SK-MEL-5 (cell line): Measurements from ENCODE around the gene FGFBP3. TPM values are rescaled to one million over a fixed set of nuclear protein-coding genes. Genes with fewer than 3 reads are reported as not detected.
"Not testable (repeated sequence)": the region's sequence is repeated elsewhere in the genome, so short reads cannot be mapped to it uniquely, and the experiment has no call there.

Experiments
- DNase-seq: peaks from one replicate; pipeline ENCODE4 v3.0.0-alpha.2; 2016; ENCODE audit warnings: low read depth, low spot score
- in situ Hi-C: cut with HindIII; loops from 2 replicates; pipeline ENCODE4 v1.10.0; 2016; ENCODE audit warnings: low sequenced_read_pairs, high pct_unique_total_duplicates, low pct_unique_long_range_greater_than_20kb
- total RNA-seq: library from RNA; depleted of rRNA; stranded (reverse); fragments of >200 nt; shearing (Covaris generic); gene quantifications from 2 replicates; pipeline ENCODE4 v1.2.3, GENCODE V29; 2014

FGFBP3 gene
- total RNA-seq, 1 experiment from 2014 or later, result 0.74 TPM

DNA sequence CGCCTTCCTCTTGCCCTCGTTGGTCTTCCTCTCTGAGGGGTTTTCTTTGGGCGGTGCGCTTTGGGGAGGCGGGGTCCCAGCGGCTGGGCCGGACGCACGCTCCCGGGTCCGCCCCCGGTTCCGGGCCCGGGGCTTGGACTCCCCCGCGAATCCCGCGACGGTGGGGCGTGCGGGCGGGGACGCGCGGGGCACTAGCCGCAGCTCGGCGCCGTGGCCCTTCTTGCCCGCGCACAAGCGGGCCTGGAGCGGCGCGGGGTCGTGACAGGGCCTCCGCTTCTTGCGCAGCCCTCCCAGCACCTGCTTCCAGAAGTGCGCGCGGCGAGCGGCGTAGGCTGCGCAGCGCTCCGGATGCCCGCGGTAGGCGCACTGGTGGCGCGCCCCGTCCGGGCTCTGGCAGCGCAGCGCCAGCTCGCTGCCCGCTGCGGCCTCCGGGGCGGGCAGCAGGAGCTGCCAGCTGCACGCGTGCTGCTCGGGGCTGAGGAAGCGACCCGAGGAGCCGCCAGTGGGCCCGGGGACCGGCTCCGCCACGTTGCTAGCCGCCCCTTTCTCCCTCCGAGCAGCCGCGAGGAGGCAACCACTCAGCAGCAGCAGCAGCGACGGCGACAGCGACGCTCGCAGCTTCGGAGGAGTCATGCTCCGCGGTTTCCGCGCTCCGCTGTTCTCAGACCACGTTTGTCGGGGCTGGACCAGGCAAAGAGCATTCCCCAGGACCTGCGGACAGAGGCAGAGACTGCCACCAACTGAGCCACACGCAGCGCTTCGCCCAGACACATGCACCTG is 759 bp downstream of the FGFBP3 start:
- in situ Hi-C loops, result no loop called here
- peak; percentile 61 for DNase-seq

DNA sequence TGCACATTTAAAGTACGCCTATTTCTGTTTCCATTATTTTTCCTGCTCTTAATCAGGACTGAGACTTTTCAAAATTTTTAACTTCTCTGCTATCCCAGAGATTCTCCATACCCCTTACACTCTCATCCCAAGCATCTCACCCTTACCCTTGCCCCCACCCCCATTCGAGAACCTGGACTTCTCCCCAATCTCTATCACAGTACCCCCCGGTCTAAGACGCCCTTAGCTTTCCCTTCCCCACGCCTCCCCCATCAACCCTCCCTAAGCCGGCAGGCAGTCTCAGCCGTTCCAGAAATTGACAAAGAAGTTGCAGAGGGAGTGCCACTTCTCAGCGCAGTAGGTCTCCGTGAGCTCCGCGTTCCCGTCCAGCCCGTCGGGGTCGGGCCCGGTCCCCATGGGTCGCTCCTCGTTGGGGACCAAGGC is 1.4 kb downstream of the FGFBP3 start:
- in situ Hi-C loops, result no loop called here
- DNase-seq, result no peak

DNA sequence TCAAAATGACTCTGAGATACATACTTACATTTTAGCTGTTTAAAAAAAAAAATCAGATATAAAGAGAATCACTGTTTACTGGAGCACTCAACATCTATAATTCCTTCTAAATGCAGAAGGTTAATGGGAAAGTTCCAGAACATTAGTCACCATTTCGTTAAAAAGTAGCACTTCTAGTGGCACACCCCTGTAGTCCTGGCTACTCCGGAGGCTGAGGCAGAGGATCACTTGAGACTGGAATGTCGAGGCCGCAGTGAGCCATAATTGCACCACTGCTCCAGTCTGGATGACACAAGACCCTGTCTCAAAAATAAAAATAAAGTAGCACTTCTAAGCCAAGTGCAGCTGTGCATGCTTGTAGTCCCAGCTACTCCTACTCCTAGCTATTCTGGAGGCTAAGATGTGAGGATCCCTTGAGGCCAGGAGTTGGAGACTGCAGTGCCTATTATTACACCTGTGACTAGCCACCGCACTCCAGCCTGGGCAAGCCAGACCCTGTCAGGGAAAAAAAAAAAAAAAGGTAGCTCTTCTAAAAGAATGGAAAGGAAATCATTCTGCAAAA is 2.2 kb downstream of the FGFBP3 start:
- in situ Hi-C loops, result no loop called here
- DNase-seq, result no peak

DNA sequence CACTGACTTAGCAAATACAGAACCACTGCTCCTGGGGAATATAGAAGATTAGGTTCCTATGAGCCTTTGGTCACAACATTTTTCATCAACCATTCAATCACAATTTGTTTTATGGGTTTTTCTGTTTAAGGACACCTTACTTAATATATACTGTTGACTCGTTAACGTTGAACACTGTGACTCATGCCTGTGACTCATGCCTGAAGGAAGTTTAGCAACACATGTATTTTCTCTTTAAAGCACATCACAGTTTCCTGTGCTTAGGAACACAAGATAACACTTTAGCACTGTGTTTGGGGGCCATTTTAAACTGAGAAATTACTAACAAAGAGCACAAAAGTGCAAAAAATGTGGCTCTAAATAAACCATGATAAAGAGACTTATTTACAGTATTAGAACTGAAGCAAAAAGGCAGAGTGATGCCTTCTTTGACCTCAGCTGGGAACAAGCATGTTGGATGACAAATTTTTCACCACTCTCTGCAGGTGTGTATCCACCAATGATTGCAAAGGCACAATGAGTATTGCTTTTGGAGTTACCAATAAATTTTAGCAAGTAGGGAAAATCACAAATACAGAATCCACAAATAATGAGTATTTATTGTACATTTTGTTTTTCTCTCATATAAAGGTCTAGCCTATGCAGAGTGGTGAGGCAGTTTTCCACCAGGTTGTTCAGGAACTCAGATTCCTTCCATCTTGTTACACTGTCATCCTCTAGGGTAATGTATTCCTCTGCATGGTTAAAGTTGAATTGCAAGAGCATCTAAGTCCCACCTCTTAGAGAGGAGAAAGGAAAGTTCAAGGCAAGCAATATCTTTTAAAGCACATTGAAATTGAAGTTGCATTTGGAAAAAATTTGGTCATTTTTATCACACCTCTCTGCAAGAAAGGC is 7.3 kb downstream of the FGFBP3 start:
- peak; percentile 52 for DNase-seq
- in situ Hi-C loops, result no loop called here

DNA sequence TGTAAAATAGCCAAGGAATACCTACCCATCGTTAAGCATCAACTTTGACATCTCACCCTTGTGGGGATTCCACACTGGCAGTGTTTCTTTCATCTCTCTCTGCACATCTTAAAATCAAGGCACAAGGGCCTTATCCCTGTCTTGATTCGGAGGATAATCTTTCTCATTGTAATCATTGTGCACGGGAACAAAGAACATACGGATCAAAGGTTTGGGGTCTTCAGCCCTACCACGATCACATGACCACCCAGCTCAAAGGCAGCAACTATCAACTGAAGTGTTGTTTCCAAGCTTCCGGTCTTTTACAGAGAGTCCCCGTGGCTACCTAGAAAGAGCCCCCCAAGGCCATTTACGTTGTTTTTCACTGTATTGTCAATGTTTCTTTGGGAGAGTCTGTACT is 11.9 kb downstream of the FGFBP3 start:
- in situ Hi-C loops, result no loop called here
- no peak for DNase-seq

DNA sequence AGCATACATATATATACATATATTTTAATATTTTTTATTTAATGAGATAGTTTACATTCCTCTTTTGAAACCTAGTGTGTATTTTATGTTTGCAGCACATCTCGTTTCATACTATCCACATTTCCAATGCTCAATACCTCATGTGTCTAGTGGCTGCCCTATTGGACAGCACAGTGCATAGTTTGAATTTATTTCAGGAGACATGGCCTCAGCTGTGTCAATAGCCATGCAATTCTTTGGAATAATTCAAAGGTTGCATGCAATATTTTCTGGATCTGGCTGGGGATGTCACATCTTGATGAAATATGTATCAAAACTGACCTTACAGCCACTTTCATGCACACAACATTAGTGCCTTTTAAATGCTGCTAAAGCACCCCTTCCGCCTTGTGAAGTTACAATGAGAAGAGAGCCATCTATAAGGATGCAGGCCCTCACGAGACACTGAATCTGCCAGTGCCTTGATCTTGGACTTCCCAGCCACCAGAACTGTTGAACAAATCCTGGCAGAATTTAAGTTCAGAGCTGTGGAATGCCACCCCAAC is 13.0 kb downstream of the FGFBP3 start:
- in situ Hi-C loops, result no loop called here
- DNase-seq, result no peak

DNA sequence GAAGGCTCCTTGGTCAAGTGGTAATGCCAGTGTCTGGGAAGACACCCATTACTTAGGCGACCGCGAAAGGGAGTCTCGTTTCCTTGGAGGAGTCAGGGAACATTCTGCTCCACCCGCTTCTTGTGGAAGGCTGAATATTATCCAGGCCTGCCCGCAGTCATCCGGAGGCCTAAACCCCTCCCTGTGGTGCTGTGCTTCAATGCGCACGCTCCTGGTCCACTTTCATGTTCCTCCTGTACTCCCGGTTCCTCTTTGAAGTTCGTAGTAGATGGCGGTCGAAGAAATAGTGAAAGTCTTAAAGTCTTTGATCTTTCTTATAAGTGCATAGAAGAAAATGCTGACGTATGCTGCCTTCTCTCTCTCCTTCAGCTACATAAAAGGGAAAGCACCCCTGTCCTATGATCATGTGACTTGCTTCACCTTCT is 15.0 kb downstream of the FGFBP3 start:
- in situ Hi-C loops, DNase-seq: not testable (repeated sequence)

DNA sequence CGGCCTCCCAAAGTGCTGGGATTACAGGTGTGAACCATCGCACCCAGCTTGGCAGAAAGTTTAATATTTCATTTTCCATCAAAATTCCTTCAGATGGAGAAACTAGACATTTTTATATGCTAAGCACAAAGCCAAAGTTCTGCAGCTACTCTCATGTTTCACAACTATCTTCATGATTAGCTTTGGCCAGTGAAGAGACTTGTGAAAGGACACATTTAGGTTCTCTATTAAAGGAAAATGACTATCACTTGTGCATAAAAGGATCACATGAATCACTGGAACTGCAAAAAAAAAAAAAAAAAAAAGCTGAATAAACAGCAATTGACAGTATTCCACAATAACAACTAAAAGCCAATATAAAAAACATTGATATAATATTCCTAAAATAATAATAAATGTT is 16.2 kb downstream of the FGFBP3 start:
- no peak for DNase-seq
- in situ Hi-C loops, result no loop called here

DNA sequence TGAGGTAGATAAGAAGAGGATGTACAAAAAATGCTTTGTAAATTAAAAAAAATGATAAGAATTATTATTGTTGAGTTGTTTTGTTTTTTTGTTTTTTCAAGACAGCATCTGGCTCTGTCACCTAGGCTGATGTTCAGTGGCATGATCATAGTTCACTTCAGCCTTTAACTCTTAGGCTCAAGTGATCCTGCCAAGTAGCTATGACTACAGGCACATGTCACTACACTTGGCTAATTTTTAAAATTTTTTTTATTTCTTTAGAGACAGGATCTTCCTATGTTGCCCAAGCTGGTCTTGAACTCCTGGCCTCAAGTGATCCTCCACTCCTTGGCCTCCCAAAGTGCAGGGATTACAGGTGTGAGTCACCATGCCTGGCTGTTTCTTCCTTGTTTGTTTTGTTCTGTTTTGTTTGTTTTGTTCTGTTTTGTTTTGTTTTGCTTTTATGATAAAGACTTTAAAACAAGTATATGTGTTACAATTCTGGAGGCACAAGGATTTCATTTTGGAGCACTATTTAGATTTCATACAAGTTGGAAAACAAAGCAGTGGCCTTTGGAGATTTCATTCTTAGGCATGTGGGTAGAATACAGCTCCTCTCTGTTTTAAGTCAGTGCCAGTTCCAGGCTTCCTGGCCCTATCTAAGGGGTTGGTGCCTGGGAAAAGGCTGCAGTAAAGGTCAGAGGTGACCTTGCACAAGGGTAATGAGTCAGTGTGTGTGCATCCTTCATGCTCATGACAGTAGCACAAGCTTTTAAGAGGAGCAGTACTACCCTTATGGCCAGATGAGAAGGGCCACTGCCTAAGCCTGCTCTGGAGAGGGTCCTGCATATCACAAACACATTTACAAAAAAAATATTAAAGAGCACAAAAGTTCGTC is 17.9 kb downstream of the FGFBP3 start:
- peak; percentile 51 for DNase-seq
- in situ Hi-C loops, result no loop called here

DNA sequence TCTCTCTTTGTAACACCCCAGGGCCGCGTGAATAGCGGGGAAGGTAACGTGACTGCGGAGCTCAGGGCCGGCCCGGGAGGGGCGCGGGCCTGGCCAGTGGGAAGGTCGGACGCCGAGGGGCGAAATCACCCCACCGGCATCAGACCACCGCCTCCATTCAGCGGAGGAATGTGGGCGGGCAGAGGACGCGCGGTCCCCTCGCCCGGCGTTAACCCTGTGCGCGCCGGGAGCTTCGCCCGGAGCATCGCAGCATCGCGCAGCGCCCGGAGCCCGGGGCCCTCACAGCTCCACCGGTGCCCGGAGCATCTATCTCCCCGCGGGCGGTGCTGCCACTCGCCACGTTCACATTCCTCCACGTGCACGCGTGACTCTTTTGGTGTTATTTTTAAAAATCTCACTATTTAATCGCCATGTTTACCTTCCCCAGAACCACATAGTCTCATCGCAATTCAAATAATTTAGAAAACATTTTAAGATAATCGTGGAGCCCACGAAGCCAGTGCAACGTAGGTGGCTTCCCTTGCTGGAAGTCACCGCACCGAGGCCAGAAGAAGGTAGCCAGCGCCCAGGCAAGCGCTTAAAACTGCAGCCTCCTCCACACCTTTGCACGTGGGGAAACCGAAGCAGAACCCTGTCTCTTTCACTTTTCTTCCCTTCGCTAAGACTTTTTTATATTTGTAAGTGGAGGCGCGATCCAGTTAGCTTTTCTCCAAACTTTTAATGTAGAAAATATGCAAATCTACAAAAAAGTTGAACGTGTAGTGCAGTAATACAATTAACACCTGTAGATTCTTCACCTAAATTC is 21.8 kb downstream of the FGFBP3 start:
- in situ Hi-C loops, result no loop called here
- peak; percentile 78 for DNase-seq

DNA sequence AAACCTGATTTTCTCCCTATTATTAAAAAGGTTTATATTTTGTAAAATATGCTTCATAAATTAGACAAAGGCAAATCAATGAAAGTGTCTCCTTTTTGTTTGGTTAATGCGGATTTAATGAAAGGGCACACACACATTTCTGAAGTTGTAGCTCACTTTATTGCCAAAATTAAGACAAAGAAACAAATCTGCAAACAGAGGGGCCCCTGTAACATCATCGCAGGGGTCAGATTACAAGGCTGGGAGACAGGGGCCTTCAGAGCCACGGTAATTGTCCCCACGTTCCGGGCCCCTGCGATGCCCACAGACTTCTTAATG is 22.4 kb downstream of the FGFBP3 start:
- DNase-seq, result no peak
- in situ Hi-C loops, result no loop called here

DNA sequence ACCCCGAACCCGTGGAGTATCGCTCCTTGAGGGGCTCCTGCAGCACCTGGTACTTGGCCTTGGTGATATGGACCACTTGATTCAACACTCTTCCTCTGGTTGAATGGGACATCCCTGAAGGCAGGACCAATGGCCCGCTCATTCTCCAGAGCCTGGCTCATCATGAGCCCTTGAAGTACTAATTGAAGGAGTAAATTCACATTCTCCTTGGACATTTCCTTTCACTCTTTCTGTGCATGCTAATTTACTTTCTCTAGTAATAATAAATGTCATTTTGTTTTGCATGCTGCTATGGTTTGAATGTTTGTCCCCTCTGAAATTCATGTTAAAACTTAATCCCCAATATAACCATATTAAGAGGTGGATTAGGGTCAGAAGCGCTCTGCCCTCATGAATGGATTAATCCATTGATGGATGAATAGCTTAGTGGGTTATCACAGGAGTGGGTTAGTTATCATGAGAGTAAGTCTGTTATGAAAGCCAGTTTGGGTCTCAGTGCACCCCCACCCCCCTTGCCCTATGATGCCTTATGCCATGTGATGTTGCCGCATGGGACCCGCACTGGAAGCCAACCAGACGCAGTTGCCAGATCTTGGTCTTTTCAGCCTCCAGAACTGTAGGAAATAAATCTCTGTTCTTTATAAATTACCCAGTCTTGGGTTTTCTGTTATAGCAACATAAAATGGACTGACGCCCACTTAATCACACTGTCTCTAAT is 23.8 kb downstream of the FGFBP3 start:
- in situ Hi-C loops, result no loop called here
- DNase-seq, result no peak

DNA sequence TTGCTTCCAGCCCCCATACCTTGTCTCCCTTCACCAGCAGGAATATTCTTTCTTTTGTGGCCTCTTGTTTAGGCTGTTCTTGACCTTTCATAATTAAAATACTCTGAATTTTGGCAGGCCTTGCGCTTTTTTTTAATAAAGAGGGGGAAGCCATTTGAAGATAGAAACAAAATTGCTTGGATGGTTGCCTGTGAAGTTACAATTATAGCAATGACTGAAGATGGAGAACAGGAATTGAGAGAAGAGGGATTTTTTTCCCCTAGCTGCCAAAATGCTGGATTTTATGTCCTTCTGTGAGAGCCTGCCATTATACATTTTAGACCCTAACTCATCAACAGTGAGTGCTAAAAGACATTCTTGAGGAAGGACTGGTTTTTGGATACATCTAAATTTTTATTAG is 24.8 kb downstream of the FGFBP3 start:
- no peak for DNase-seq
- in situ Hi-C loops, result no loop called here

DNA sequence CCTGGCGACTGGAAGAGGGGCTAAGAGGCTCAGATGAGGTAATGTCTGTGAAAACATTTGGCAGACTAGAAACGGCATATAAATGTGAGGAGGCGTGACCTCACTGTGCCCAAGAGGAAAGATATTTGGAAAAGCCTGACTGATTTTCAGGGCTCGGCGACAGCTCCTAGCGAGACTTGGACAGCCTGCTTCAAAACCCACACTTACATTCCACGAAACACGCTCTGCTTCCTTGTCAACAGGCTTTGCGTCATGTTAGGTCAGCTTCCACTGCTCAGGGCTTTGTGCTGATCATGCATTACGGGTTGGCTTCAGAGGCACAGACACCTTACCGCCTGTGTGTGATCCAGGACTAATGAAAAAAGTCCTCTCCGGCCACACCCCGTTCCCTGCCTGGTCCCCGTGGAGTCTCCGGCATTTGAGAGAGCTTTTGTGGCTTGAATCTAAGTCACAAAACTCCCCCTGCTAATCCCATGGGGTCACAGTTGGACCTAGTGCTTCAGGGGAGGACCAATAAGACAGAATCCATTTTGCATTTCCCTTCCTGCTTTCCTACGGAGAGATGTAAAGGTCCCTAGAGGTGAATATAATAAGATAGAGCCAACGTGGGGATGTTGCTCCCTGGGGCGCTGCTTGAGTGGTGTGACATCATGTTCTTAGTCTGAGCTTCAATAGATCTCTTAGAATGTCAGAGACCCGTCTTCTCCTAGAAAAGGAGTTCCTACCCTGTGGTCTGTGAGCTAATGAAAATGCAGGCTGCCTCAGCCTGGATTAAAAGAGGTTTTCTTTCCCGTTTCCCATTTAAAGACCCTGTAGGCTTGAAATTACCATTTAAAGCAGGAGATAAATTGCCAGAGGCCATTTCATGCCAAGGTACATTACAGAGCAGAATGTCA is 25.5 kb downstream of the FGFBP3 start:
- in situ Hi-C loops, result no loop called here
- DNase-seq, result peak; percentile 16

DNA sequence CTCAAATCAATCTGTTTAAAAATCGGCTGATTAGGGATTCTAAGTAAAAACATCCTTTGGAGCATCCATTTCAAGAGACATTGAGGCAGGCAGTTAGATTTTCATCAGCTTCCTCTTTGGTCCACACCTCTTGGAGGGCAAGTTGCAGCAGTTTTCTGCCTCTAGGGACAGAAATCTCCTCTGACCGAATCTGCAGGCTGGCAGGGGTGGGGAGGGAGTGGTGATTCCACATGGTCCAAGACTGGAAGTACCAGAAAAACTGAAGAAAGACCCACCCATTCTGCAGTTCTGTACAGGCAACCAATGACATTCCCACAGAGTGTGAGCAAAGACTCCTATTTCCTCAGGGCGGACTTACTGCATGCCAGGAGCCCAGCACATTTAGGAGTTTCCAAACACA is 29.0 kb downstream of the FGFBP3 start:
- DNase-seq, result peak; percentile 35
- in situ Hi-C loops, result no loop called here
